Neural crest cell (in vitro differentiated cells): ENCODE results near the gene FANCI. TPM values are rescaled to one million over a fixed set of nuclear protein-coding genes. Genes with fewer than 3 reads are reported as not detected.

Experiments
- DNase-seq: peaks from one replicate; pipeline ENCODE4 v3.0.0; 2021; ENCODE audit warnings: low read depth, mixed read lengths, low spot score
- H3K27ac Mint-ChIP-seq: one replicate; pipeline ENCODE4 v1.8.0; 2021; ENCODE audit warnings: mild to moderate bottlenecking, mixed read lengths; ENCODE audit not compliant: unreplicated experiment
- H3K27me3 Mint-ChIP-seq: 2 replicates; pipeline ENCODE4 v1.8.0; 2021; ENCODE audit warnings: low read depth, mild to moderate bottlenecking, mixed read lengths
- H3K36me3 Mint-ChIP-seq: 2 replicates; pipeline ENCODE4 v1.8.0; 2021; ENCODE audit warnings: low read depth, mild to moderate bottlenecking, mixed read lengths
- H3K4me1 Mint-ChIP-seq: 2 replicates; pipeline ENCODE4 v1.8.0; 2021; ENCODE audit warnings: mixed read lengths
- H3K4me3 Mint-ChIP-seq: one replicate; pipeline ENCODE4 v1.8.0; 2021; ENCODE audit warnings: mild to moderate bottlenecking, mixed read lengths
- H3K9me3 Mint-ChIP-seq: 2 replicates; pipeline ENCODE4 v1.8.0; 2021; ENCODE audit warnings: mixed read lengths
- CTCF ChIP-seq: fragments of 200-600 bp; sonication (generic); conservative IDR thresholded peaks from 2 replicates; pipeline ENCODE4 v1.5.0; 2021; ENCODE audit warnings: antibody characterized with exemption, mild to moderate bottlenecking
- total RNA-seq: library from RNA; stranded (reverse); gene quantifications from 2 replicates; pipeline ENCODE4 v1.2.1, GENCODE V29; 2021

The FANCI gene
- total RNA-seq, 1 donor from 2014 or later: 164 TPM

- Mint-ChIP-seq H3K4me3 (no peak overlapping the region), H3K9me3 (no peaks in the 10 kb centered on the region), H3K4me1 (no peaks in the 10 kb centered on the region), H3K27me3 (no peaks in the 10 kb centered on the region), H3K27ac (no peak overlapping the region), H3K36me3 (peaks cover 33% of the 10 kb centered on the region)
- TF ChIP-seq CTCF: no peak
- no peak for DNase-seq
Measured at GRCh38 chr15:89307046-89307587, 63.3 kb downstream of the FANCI start.

GRCh38 chr15:89307791-89308190 is 64.0 kb downstream of the FANCI start:
- H3K27ac Mint-ChIP-seq: no peak overlapping the region
- no peak for TF ChIP-seq CTCF
- no peak overlapping the region for H3K4me3 Mint-ChIP-seq
- DNase-seq: no peak
- H3K27me3 Mint-ChIP-seq: no peaks in the 10 kb centered on the region
- peaks cover 35% of the 10 kb centered on the region for H3K36me3 Mint-ChIP-seq
- no peaks in the 10 kb centered on the region for H3K4me1 Mint-ChIP-seq
- no peaks in the 10 kb centered on the region for H3K9me3 Mint-ChIP-seq

DNA sequence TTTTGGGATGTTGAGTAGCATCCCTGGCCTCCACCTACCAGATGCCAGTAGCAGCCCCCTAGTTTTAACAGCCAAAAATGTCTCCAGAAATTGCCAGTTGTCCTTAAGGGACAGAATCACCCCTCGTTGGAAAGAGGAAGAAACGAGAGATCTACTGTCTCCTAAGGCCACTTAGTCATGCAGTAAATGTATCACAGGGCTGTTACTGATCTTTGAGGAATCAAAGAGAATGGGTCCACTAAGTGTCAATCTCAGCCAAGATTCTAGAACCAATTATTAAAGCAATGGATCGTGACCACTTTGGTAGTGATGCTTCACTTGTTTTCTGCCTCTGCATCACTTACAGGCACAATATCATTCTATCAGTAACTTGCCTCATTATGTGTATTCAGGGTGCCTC is 64.5 kb downstream of the FANCI start:
- Mint-ChIP-seq H3K4me3 (no peak overlapping the region), H3K27ac (no peak overlapping the region), H3K27me3 (no peaks in the 10 kb centered on the region), H3K4me1 (no peaks in the 10 kb centered on the region), H3K9me3 (no peaks in the 10 kb centered on the region), H3K36me3 (peaks cover 31% of the 10 kb centered on the region)
- no peak for TF ChIP-seq CTCF
- DNase-seq: no peak

DNA sequence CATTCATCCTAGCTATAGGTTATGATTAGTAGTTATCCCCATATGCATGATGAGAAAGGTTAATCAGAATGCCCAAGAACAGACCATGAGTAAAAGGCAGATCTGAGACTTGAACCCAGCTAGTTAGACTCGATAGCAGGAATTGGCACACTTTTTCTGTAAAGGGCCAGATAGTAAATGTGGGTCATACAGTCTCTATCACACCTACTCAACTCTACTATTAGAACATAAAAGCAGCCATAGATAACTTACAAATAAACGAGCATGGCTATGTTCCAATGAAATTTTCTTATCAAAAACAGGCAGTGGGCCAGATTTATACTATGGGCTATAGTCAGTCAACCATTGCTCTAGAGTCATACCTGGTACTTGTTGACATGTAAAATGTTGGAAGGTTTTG is 66.2 kb downstream of the FANCI start:
- DNase-seq: no peak
- Mint-ChIP-seq H3K27me3 (no peaks in the 10 kb centered on the region), H3K4me3 (no peak overlapping the region), H3K27ac (no peak overlapping the region), H3K36me3 (peaks cover 26% of the 10 kb centered on the region), H3K4me1 (no peaks in the 10 kb centered on the region), H3K9me3 (no peaks in the 10 kb centered on the region)
- no peak for TF ChIP-seq CTCF

- Mint-ChIP-seq H3K27me3 (peaks cover 3% of the 10 kb centered on the region), H3K9me3 (no peaks in the 10 kb centered on the region), H3K27ac (no peak overlapping the region), H3K36me3 (peaks cover 41% of the 10 kb centered on the region), H3K4me3 (no peak overlapping the region), H3K4me1 (no peaks in the 10 kb centered on the region)
- TF ChIP-seq CTCF: no peak
- no peak for DNase-seq
Measured at GRCh38 chr15:89315375-89315929, 71.7 kb downstream of the FANCI start.
